Measurements from ENCODE around the gene TMPRSS9.

Gene TMPRSS9

DNA sequence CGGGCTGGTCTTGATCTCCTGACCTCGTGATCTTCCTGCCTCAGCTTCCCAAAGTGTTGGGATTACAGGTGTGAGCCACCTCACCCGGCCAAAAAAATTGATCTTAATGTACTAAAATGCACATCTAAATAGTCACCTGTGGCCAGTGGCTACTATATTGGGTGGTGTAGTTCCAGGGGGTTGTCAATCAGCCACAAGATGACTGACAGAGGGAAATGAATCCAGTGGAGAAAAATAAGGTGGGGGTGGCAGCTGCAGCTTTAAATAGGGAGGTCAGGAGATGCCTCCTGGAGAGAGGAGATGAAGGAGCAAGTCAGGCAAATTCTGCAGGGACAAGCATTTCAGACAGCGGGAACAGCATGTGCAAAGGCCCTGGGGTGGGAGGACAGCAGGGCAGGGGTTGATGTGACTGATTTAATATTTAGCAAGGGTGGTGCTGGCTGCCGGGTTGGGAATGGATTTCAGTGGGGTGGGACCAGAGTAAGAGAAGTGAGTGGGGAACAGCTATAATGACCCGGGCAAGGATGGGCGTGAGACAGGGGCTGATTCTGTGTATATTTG is 49.4 kb downstream of the TMPRSS9 start:
- Histone ChIP-seq H4K20me1 (ENCODE audit: insufficient read depth, low read length, poor library complexity, severe bottlenecking) (no peaks in the 10 kb centered on the region), H2AFZ (ENCODE audit: low read length) (no peak overlapping the region), H3F3A (ENCODE audit: low read depth) (no peaks in the 10 kb centered on the region), H3K36me3 (ENCODE audit: insufficient read depth, low read length) (no peaks in the 10 kb centered on the region), H3K9ac (ENCODE audit: low read depth, low read length, poor library complexity, severe bottlenecking) (no peak overlapping the region), H3K4me2 (ENCODE audit: low read depth, low read length, poor library complexity, severe bottlenecking) (no peak overlapping the region), H3K9me3 (ENCODE audit: insufficient read depth, low read depth, low read length) (no peaks in the 10 kb centered on the region), H3K79me2 (ENCODE audit: insufficient read depth, low read length) (no peaks in the 10 kb centered on the region), H3K4me1 (ENCODE audit: insufficient read depth, low read length, poor library complexity, severe bottlenecking) (no peaks in the 10 kb centered on the region), H3K27me3 (ENCODE audit: insufficient read depth, low read length, poor library complexity, severe bottlenecking) (no peaks in the 10 kb centered on the region), H3K9me2 (replicated peaks; ENCODE audit: low read depth, low read length) (no peaks in the 10 kb centered on the region), H3K4me3 (ENCODE audit: low read length, poor library complexity, severe bottlenecking) (no peak overlapping the region)
- TF ChIP-seq, protein P1, sequence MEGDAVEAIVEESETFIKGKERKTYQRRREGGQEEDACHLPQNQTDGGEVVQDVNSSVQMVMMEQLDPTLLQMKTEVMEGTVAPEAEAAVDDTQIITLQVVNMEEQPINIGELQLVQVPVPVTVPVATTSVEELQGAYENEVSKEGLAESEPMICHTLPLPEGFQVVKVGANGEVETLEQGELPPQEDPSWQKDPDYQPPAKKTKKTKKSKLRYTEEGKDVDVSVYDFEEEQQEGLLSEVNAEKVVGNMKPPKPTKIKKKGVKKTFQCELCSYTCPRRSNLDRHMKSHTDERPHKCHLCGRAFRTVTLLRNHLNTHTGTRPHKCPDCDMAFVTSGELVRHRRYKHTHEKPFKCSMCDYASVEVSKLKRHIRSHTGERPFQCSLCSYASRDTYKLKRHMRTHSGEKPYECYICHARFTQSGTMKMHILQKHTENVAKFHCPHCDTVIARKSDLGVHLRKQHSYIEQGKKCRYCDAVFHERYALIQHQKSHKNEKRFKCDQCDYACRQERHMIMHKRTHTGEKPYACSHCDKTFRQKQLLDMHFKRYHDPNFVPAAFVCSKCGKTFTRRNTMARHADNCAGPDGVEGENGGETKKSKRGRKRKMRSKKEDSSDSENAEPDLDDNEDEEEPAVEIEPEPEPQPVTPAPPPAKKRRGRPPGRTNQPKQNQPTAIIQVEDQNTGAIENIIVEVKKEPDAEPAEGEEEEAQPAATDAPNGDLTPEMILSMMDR (conservative IDR thresholded peaks at IDR 0.05; ENCODE audit: low read length): no peak
- no peak for TF ChIP-seq EZH2phosphoT487 (IDR thresholded peaks at IDR 0.05; ENCODE audit: borderline replicate concordance)

DNA sequence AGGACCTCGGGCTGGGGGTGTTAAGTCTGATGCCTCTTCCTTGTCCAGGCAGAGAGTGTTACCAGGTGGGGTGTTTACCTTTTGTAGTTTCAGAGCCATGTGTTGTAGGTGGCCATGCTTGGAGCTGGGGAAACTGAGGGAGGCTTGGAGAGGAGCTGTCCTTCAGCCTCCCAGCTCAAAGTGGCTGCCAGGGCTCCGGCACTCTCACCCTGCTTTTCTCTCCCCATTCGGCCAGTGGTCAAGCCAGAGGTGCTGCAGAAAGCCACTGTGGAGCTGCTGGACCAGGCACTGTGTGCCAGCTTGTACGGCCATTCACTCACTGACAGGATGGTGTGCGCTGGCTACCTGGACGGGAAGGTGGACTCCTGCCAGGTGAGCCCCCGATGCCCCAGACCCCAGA is 50.0 kb downstream of the TMPRSS9 start:
- H3K4me3 ChIP-seq (ENCODE audit: low read length, poor library complexity, severe bottlenecking): no peak overlapping the region
- TF ChIP-seq, protein P1 (conservative IDR thresholded peaks at IDR 0.05; ENCODE audit: low read length): no peak
- TF ChIP-seq EZH2phosphoT487 (IDR thresholded peaks at IDR 0.05; ENCODE audit: borderline replicate concordance): no peak
- no peak overlapping the region for H3K9ac ChIP-seq (ENCODE audit: low read depth, low read length, poor library complexity, severe bottlenecking)
- no peaks in the 10 kb centered on the region for H4K20me1 ChIP-seq (ENCODE audit: insufficient read depth, low read length, poor library complexity, severe bottlenecking)
- H3K9me3 ChIP-seq (ENCODE audit: insufficient read depth, low read depth, low read length): no peaks in the 10 kb centered on the region
- H3K79me2 ChIP-seq (ENCODE audit: insufficient read depth, low read length): no peaks in the 10 kb centered on the region
- no peaks in the 10 kb centered on the region for H3K27me3 ChIP-seq (ENCODE audit: insufficient read depth, low read length, poor library complexity, severe bottlenecking)
- H3K4me1 ChIP-seq (ENCODE audit: insufficient read depth, low read length, poor library complexity, severe bottlenecking): no peaks in the 10 kb centered on the region
- no peak overlapping the region for H3K4me2 ChIP-seq (ENCODE audit: low read depth, low read length, poor library complexity, severe bottlenecking)
- H3K9me2 ChIP-seq (replicated peaks; ENCODE audit: low read depth, low read length): no peaks in the 10 kb centered on the region
- H3F3A ChIP-seq (ENCODE audit: low read depth): no peaks in the 10 kb centered on the region
- H2AFZ ChIP-seq (ENCODE audit: low read length): no peak overlapping the region
- no peaks in the 10 kb centered on the region for H3K36me3 ChIP-seq (ENCODE audit: insufficient read depth, low read length)

- no peak overlapping the region for H3K9ac ChIP-seq (ENCODE audit: low read depth, low read length, poor library complexity, severe bottlenecking)
- no peaks in the 10 kb centered on the region for H3K4me1 ChIP-seq (ENCODE audit: insufficient read depth, low read length, poor library complexity, severe bottlenecking)
- H2AFZ ChIP-seq (ENCODE audit: low read length): no peak overlapping the region
- TF ChIP-seq EZH2phosphoT487 (IDR thresholded peaks at IDR 0.05; ENCODE audit: borderline replicate concordance): no peak
- TF ChIP-seq, protein P1 (conservative IDR thresholded peaks at IDR 0.05; ENCODE audit: low read length): no peak
- no peak overlapping the region for H3K4me2 ChIP-seq (ENCODE audit: low read depth, low read length, poor library complexity, severe bottlenecking)
- no peaks in the 10 kb centered on the region for H3K9me2 ChIP-seq (replicated peaks; ENCODE audit: low read depth, low read length)
- no peaks in the 10 kb centered on the region for H3K9me3 ChIP-seq (ENCODE audit: insufficient read depth, low read depth, low read length)
- H3K4me3 ChIP-seq (ENCODE audit: low read length, poor library complexity, severe bottlenecking): no peak overlapping the region
- no peaks in the 10 kb centered on the region for H4K20me1 ChIP-seq (ENCODE audit: insufficient read depth, low read length, poor library complexity, severe bottlenecking)
- H3K27me3 ChIP-seq (ENCODE audit: insufficient read depth, low read length, poor library complexity, severe bottlenecking): no peaks in the 10 kb centered on the region
- no peaks in the 10 kb centered on the region for H3F3A ChIP-seq (ENCODE audit: low read depth)
- H3K36me3 ChIP-seq (ENCODE audit: insufficient read depth, low read length): no peaks in the 10 kb centered on the region
- H3K79me2 ChIP-seq (ENCODE audit: insufficient read depth, low read length): no peaks in the 10 kb centered on the region
Observed at GRCh38 chr19:2411709-2412108, 51.6 kb downstream of the TMPRSS9 start.
